ENCODE data around the gene ARV1.
"Not testable (repeated sequence)": the region's sequence is repeated elsewhere in the genome, so short reads cannot be mapped to it uniquely, and the experiment has no call there.

The ARV1 gene

DNA sequence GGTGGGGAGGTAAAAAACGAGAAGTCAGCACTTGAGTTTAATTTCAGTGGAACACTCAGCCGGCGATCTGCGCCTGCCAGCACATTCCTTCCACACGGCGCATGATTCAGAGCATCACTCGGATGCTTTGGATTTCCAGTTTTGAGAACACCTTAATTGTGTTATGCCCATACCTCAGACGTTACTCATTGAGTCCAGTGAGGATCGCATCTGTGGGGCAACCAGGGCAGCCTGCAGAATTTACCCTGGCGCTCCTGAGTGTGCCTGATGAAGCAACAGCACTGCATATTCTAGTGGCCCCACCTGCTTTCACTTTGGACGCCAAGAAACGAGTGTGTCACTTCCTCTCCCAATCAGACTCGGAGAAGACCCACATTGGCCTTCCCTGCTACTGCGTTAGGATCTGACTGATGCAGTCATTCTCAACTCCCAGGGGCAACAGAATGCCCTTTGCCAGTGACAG, 41.3 kb downstream of the ARV1 start:
- TF ChIP-seq ZNF274 (IDR thresholded peaks at IDR 0.05; ENCODE audit: low read depth, low read length): no peak
- H3K4me3 ChIP-seq (ENCODE audit: low read length): no peak overlapping the region

DNA sequence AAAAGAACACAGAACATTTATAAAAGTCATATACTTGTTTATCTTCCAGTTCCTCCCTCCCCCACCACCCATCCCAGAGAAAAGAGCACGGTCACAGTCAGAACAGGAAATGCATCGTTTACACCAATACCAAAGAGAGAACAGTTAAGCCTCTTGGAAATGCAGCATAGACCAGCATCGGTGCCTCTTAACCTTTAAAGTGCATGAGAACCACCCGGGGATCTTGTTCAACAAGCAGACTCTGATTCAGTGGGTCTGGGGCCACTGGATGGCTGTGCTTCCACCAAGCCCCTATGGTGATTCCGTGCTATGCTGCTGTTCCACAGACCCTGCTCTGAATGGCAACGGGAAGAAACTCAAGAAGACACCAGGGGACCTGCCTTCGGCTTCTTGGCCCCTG, 41.9 kb downstream of the ARV1 start:
- no peak for TF ChIP-seq ZNF274 (IDR thresholded peaks at IDR 0.05; ENCODE audit: low read depth, low read length)
- no peak overlapping the region for H3K4me3 ChIP-seq (ENCODE audit: low read length)

DNA sequence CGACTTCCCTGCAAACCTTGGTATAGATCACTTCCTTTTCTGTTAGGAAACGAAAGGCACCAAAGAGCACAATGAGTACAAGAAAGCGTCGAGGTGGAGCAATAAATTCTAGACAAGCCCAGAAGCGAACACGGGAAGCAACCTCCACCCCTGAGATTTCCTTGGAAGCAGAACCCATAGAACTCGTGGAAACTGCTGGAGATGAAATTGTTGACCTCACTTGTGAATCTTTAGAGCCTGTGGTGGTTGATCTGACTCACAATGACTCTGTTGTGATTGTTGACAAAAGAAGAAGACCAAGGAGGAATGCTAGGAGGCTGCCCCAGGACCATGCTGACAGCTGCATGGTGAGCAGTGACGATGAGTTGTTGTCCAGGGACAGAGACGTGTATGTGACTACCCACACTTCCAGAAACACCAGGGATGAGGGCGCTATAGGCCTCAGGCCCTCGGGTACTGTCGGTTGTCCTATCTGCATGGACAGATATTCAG, 42.7 kb downstream of the ARV1 start:
- no peak for TF ChIP-seq ZNF274 (IDR thresholded peaks at IDR 0.05; ENCODE audit: low read depth, low read length)
- no peak overlapping the region for H3K4me3 ChIP-seq (ENCODE audit: low read length)

DNA sequence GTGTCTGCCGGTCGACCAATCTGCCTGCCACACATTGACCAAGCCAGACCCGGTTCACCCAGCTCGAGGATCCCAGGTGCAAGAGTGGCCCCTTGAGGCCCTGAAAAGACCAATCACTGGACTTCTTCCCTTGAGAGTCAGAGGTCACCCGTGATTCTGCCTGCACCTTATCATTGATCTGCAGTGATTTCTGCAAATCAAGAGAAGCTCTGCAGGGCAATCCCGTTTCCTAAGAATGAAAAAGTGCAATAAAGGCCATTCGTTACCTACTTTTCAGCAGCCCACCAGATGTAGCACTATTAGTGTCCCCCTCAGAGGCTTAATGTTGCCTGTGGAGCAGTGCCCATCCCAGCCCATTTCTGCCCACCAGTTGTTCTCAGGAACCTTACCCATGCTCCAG, 43.6 kb downstream of the ARV1 start:
- H3K4me3 ChIP-seq (ENCODE audit: low read length): not testable (repeated sequence)

DNA sequence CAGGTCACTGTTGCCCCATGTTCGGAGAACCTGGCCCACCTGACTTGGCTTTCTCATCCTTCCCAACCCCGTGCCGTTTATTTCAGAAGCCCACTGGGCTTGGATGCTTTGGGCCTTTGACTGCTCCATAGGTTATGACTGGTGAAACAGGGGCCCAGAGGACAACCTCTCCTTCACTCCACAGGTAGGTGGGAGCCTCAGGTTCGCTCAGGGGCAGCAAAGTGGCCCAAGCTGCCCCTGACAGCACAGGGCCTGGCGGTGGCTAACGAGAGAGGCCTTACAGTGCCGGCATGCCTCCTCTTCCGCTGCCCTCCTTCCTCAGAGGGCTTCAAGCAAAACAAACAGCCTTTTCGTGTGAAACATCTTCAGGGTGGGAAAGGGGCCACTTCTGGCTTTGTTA, 44.3 kb downstream of the ARV1 start:
- H3K4me3 ChIP-seq (ENCODE audit: low read length): no peak overlapping the region
- TF ChIP-seq ZNF274 (IDR thresholded peaks at IDR 0.05; ENCODE audit: low read depth, low read length): no peak

DNA sequence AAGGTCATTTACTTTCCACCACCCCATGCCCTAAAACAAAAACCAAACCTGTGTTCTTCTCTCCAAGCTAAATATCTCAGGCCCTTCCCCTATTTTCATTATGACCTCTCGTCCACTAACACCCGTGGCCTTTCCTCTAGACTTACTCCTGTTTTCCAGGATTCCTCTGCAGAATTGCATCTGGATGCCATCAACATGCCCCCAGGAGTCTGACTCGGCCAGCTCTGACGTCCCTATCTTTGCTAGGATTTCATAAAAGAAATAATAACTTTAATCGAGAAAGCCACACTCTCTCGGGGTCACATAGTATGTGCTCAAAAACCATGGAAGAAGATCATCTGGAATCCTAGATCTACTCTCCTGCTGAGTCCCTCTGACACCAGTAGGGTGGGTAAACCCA, 47.7 kb downstream of the ARV1 start:
- no peak for TF ChIP-seq ZNF274 (IDR thresholded peaks at IDR 0.05; ENCODE audit: low read depth, low read length)
- no peak overlapping the region for H3K4me3 ChIP-seq (ENCODE audit: low read length)

DNA sequence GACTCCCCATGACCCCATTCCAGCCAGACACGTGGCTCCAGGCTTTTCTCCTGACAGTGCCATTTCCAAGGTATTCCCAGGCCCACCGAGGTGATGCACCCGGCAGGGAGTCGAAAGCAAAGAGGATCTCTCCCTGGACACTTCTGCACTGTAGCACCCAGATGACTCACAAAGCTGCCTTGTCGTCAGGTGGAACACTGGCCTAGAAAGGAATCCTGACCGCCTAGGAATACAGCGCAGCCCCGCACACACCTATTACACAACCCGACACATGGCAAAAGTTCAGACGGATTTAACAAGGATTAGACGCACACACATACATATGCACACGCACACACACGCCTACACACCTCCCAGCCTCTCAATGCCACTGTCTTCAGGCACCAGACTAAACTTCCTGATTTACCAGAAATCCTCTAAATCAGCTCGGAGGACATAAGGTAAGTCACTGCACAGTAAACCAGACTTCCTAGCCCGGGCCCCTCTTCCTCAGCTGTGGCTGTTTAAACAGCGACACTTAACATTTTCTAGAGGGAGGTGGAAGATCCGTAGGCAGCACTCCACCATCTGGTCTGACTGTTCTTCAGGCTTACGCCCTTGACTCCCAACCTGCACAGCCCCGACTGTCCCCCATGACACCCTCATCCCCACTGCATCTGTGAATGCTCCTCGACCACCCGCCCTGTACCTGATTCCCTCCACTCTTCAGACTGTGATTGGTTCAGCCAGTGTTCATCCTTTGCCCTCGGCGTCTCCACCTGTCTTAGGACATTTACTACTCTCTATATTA, 48.4 kb downstream of the ARV1 start:
- TF ChIP-seq ZNF274 (IDR thresholded peaks at IDR 0.05; ENCODE audit: low read depth, low read length): no peak

DNA sequence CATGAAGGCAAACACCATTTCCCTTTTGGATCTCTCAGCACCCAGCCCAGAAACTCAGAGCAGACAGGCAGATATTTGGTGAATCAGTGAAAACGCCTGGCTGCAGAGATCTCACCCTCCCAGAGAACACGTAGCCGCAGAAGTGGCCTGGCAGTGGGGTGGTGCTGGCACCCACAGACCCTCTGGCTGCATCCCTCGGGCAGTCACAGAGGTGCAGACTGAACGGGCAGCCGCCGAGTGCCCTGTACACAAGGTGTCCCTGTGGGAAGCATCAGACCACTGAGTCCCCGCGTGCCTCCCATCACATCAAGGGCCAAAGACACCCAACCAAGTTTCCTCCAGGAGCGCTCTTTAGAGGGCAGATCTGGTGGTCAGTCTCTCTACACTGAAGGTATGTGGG, 49.1 kb downstream of the ARV1 start:
- no peak overlapping the region for H3K4me3 ChIP-seq (ENCODE audit: low read length)
- TF ChIP-seq ZNF274 (IDR thresholded peaks at IDR 0.05; ENCODE audit: low read depth, low read length): no peak

More for the DNA sequence above, 48.4 kb downstream of the ARV1 start:
- H3K4me3 ChIP-seq (ENCODE audit: low read length): no peak overlapping the region

DNA sequence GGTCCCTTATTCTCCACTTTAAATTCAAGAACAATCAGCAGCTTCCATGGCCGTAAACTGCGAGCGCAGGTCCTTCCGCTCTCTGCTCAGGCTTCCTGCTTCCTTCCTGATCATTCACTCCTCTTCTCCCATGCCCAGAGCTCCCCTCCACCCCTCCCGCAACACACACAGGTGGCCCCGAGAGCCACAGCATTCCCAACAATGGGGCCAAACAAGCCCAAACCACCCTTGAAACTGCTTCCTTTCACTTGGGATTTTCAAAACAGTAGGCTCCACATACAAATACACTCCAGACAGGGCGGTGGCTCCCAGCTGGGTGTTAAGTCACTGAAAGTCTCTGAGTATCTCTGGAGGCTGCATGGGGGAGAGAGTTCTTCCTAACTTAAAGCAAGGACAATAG, 49.8 kb downstream of the ARV1 start:
- H3K4me3 ChIP-seq (ENCODE audit: low read length): no peak overlapping the region
- no peak for TF ChIP-seq ZNF274 (IDR thresholded peaks at IDR 0.05; ENCODE audit: low read depth, low read length)

DNA sequence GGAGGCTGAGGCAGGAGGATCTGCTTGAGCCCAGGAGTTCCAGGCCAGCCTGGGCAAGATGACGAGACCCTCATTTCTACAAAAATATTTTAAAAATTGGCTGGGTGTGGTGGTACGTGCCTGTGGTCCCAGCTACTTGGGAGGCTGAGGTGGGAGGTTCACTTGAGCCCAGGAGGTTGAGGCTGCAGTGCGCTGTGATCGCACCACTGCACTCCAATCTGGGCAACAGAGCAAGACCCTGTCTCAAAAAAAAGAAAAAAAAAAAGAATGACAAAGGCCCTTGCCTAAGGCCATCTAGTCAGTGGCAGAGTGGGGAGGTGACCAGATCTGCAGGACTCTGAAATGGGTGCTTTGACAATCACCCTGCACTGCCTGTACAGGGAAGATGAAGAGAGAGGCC, 50.4 kb downstream of the ARV1 start:
- not testable (repeated sequence) for H3K4me3 ChIP-seq (ENCODE audit: low read length)

DNA sequence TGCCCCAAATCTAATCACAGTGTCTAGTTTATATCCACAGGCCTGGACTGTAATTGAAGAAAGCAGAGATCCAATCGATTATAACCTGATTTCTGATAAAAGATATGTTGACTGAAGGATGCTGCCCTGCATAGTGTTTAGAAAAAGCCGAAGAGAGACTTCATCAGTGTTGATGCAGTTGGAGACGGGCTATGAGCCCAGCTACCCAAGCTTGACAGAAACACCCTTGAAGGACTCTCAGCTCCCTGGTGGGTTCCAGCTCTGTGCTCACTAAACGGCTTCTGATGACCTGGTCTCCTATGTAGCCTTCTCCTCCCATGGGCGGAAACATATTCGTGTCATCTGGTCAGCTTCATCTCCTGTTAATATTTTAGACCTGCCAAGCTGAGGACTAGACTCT, 50.9 kb downstream of the ARV1 start:
- H3K4me3 ChIP-seq (ENCODE audit: low read length): no peak overlapping the region
- no peak for TF ChIP-seq ZNF274 (IDR thresholded peaks at IDR 0.05; ENCODE audit: low read depth, low read length)

DNA sequence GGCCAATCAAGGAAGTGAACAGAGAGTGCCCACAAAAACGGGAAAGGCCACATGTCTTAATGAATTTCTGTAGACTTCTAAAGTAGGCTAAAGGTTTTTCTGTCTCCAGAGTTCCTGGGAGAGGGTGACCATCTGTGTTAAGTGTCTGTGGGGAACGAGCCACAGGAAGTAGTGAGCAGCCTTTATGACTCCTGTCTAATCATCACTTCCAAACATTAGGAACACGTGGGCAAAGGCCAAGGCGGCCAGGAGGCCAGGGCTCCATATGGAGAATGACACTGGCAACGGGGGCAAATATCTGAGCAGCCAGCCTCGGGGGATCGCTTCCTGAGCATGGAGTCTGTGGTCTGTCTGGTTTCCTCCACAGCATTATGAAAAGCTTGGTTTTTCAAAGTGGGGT, 54.1 kb downstream of the ARV1 start:
- no peak overlapping the region for H3K4me3 ChIP-seq (ENCODE audit: low read length)
- no peak for TF ChIP-seq ZNF274 (IDR thresholded peaks at IDR 0.05; ENCODE audit: low read depth, low read length)

DNA sequence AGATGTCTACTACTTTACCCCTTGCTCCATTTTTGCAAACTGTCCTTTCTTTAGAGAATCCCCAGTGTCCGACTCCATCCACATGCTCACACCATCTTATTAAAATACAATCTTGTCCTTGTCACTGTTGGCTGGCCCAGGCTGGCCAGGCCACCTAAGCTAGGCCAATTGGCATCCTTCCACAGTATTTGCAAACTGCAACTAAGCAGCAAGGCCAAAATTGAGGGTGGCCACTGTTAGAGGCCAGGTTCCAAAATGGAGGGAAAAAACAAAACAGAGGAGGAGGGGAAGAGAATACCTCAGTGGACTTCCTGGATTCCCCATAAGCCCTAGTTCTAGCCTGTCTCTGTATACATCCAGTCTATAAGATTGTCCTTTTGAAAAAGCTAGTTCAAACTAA, 56.9 kb downstream of the ARV1 start:
- no peak overlapping the region for H3K4me3 ChIP-seq (ENCODE audit: low read length)
- TF ChIP-seq ZNF274 (IDR thresholded peaks at IDR 0.05; ENCODE audit: low read depth, low read length): no peak

DNA sequence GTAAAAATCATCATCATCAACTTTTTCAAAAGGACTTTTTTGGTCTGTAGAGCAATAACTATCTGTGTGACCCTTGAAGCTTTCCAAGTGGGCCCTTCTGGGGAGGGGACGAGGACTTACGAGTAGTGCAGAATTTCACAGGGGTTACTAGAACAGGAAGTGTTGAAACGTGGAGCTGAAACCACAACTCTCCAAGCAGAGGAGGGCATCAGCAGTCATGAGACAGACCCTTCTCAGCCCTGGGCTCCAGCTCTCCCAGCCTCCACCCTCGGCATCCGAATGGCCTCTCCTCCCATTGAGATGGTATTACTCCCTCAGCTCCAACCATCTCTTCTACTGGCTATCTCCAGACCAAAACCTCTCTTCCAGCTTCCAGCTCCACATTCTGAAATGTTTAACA, 57.5 kb downstream of the ARV1 start:
- TF ChIP-seq ZNF274 (IDR thresholded peaks at IDR 0.05; ENCODE audit: low read depth, low read length): no peak
- H3K4me3 ChIP-seq (ENCODE audit: low read length): no peak overlapping the region

DNA sequence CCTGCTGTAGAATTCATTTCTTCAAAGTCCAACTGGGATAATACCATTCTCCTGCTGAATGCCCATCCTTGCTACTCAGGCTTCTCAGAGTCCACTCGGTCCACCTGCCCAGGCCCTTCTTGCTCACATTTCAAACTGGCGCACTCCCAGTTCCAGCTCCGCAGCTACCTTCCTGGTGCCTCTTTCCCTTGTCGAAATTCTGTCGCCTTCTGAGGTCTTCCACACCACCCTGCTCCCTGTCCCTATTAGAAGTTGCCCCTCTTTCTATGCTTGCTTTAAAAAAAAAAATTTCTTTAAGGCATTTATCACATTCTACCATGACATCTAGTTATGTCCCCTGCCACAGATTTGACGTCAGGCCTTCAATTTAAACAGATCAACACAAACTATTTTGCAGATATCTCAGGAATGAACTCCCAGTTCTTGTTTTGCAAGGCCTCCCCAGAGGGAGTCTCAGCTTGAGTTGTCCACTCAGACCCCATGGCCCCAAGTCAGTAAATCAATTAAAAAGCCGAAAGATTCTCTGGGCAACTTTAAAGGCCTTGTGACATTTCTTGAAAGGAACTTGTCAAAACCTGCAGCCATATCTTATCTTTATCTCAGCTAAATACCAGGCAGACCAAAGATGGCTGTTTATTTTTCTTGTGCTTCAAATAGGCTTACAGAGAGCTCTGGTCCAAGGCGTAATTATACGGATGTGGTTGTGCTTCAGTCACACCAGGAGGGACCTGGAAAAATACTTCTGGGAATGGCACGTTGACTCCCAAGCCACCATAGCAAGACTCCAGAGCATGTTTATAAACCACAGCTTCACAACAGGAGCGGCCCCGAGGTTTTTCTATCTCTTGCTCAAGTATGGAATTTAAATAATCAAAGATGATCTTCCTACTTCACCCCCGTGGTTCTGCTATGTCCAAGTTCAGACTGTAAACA, 59.0 kb downstream of the ARV1 start:
- TF ChIP-seq ZNF274 (IDR thresholded peaks at IDR 0.05; ENCODE audit: low read depth, low read length): no peak
- H3K4me3 ChIP-seq (ENCODE audit: low read length): no peak overlapping the region; the same call in 1 of the 2 replicates

Data from GM08714 (cell line).